IMR-90 (cell line): Measurements from ENCODE around the gene CHCHD4.

ENCODE experiments used
- CEBPB ChIP-seq: IDR thresholded peaks from 2 replicates; pipeline ENCODE4 v1.6.1; 2012; ENCODE audit warnings: low read depth, low read length, improper control_type of control experiment
- CTCF ChIP-seq: conservative IDR thresholded peaks from 2 replicates; pipeline ENCODE4 v1.5.1; 2012; ENCODE audit warnings: mild to moderate bottlenecking, low read depth, low read length, improper control_type of control experiment
- FOS ChIP-seq: fragments of 150-350 bp; IDR thresholded peaks from 2 replicates; pipeline ENCODE4 v1.6.1; 2016; ENCODE audit warnings: low read depth, low read length
- POLR2A ChIP-seq: IDR thresholded peaks from 2 replicates; pipeline ENCODE4 v1.6.1; 2012; ENCODE audit warnings: mild to moderate bottlenecking, low read depth, low read length
- RAD21 ChIP-seq: IDR thresholded peaks from 2 replicates; pipeline ENCODE4 v1.6.1; 2012; ENCODE audit warnings: low read length, improper control_type of control experiment

- TF ChIP-seq RAD21 (no peak), POLR2A (no peak), CTCF (no peak), FOS (no peak), CEBPB (no peak)
Measured at GRCh38 chr3:14156843-14157561, 32.3 kb upstream of the CHCHD4 start.
